Esophagus muscularis mucosa (tissue), 4 donors: ENCODE data around the gene ABCC1. TPM values are rescaled to one million over a fixed set of nuclear protein-coding genes. Genes with fewer than 3 reads are reported as not detected.
A peak's percentile ranks its signal among the peaks of the same experiment; 100 is the strongest.

ENCODE experiments used
- DNase-seq: peaks from one replicate; pipeline ENCODE4 v3.0.0-alpha.2; 2017; ENCODE audit errors: extremely low spot score
- H3K27ac ChIP-seq, 4 donors: fragments of 200-600 bp; sonication (generic); replicated peaks in 1 of 4; 1 replicate in 3 of 4; 2 replicates in 1 of 4; pipeline ENCODE4 v1.5.1; 2016 to 2019; ENCODE audit warnings: mild to moderate bottlenecking in 1 of 4
- H3K27me3 ChIP-seq, 4 donors: fragments of 200-600 bp; sonication (generic); one replicate each; pipeline versions ENCODE4 v1.5.1 to v1.6.0; 2016 to 2019
- H3K36me3 ChIP-seq, 4 donors: fragments of 200-600 bp; sonication (generic); one replicate each; pipeline ENCODE4 v1.5.1; 2016 to 2019
- H3K4me1 ChIP-seq, 4 donors: fragments of 200-600 bp; sonication (generic); one replicate each; pipeline ENCODE4 v1.5.1; 2016 to 2019
- H3K4me3 ChIP-seq, 4 donors: fragments of 200-600 bp; sonication (generic); 1 replicate in 2 of 4; 2 replicates in 2 of 4; pipeline ENCODE4 v1.5.1; 2016 to 2019; ENCODE audit warnings: mild to moderate bottlenecking in 4 of 4, moderate library complexity in 1 of 4
- H3K9me3 ChIP-seq, 4 donors: fragments of 200-600 bp; sonication (generic); 1 replicate in 3 of 4; 2 replicates in 1 of 4; pipeline ENCODE4 v1.5.1; 2016 to 2019
- EP300 ChIP-seq: sonication (generic); formaldehyde crosslinking; IDR thresholded peaks from one replicate; pipeline ENCODE4 v1.6.1; 2017; ENCODE audit warnings: antibody characterized with exemption
- POLR2A ChIP-seq: fragments of 450-650 bp; IDR thresholded peaks from one replicate; pipeline ENCODE4 v1.6.1; 2017; ENCODE audit warnings: antibody characterized with exemption, moderate library complexity, mild to moderate bottlenecking, low read depth
- POLR2AphosphoS5 ChIP-seq, 2 donors: sonication (generic); formaldehyde crosslinking; IDR thresholded peaks; one replicate each; pipeline ENCODE4 v1.6.1; 2017; ENCODE audit warnings: antibody characterized with exemption in 2 of 2
- WGBS: methylation state at CpG from one replicate; pipeline ENCODE4 v1.1.5; 2018; 5-methylcytosine and 5-hydroxymethylcytosine counted together
- intact Hi-C: fragments of 100-400 bp; cut with DNase I; formaldehyde crosslinking; loops from one replicate; pipeline ENCODE4 v1.15.1; 2023
- total RNA-seq, 4 donors: library from RNA; depleted of rRNA; stranded (reverse); fragments of >200 nt; gene quantifications; one replicate each; pipeline versions ENCODE4 v1.1.0 to v1.2.1, GENCODE V29; 2016
- TF ChIP-seq, protein P1 (sequence below), 3 experiments: fragments of 200-600 bp in 2 of 3; fragments of 450-650 bp in 1 of 3; sonication (generic) in 2 of 3; IDR thresholded peaks; one replicate each; pipeline ENCODE4 v1.5.1; 2017 to 2019; ENCODE audit warnings: antibody characterized with exemption in 3 of 3, mild to moderate bottlenecking in 2 of 3, moderate library complexity in 1 of 3

Gene ABCC1
- 100 to 1,000 TPM in 2 of 4 donors, 10 to 100 TPM in 2; 61.8 to 141 (median 103) TPM for total RNA-seq

DNA sequence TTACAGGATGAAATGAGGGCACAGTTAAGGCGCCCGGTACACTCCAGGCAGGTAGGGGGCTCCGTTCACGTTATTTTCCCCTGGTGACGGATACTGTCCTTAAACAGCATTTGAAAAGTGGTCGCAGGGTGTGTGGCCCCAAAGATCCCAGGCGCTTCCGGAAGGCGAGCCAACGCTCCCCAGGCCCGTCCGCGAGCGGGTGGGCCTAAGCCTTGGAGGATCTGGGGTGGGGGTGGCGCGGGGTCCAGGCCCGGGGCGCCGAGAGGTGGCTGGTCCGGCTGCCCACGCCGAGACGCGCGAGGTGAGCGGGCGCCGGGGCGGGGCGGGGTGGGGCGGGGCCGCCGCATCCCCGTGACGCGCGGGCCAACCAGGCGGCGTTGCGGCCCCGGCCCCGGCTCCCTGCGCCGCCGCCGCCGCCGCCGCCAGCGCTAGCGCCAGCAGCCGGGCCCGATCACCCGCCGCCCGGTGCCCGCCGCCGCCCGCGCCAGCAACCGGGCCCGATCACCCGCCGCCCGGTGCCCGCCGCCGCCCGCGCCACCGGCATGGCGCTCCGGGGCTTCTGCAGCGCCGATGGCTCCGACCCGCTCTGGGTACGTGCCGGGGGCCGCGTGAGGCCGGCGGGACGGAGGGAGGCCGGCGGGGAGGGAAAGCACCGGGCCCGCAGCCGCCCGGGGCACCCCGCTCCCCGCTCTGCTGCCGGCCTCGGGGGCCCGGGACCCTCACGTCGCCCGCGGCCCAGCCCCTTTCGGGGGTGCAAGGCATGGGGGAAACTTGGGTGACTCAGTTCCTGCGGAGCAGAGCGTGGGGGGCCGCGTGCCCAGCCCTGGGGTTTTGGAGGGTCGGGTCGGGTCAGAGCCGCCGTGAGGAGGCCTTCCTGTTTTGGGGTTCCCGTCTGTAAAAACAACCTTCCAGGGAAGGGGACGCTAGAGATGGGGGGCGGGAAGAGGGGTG lies at the start of gene ABCC1:
ABCC1 (plus strand) TSS at position 407 of the 951 bp plus-strand sequence; CDS start at position 543, 136 bp downstream.
- no peaks in the 10 kb centered on the region for H3K36me3 ChIP-seq
- H3K4me3 ChIP-seq: peak within 1 kb of the TSS; percentile 93 to 99 (median 94)
- H3K27me3 ChIP-seq: no peaks in the 10 kb centered on the region
- WGBS: 0% methylated on average over 10 of the region's 112 CpGs
- no peaks in the 10 kb centered on the region for H3K9me3 ChIP-seq
- TF ChIP-seq, protein P1, sequence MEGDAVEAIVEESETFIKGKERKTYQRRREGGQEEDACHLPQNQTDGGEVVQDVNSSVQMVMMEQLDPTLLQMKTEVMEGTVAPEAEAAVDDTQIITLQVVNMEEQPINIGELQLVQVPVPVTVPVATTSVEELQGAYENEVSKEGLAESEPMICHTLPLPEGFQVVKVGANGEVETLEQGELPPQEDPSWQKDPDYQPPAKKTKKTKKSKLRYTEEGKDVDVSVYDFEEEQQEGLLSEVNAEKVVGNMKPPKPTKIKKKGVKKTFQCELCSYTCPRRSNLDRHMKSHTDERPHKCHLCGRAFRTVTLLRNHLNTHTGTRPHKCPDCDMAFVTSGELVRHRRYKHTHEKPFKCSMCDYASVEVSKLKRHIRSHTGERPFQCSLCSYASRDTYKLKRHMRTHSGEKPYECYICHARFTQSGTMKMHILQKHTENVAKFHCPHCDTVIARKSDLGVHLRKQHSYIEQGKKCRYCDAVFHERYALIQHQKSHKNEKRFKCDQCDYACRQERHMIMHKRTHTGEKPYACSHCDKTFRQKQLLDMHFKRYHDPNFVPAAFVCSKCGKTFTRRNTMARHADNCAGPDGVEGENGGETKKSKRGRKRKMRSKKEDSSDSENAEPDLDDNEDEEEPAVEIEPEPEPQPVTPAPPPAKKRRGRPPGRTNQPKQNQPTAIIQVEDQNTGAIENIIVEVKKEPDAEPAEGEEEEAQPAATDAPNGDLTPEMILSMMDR (IDR thresholded peaks at IDR 0.05): peak in 1 of 3 experiments; percentile 26
- TF ChIP-seq POLR2AphosphoS5 (IDR thresholded peaks at IDR 0.05) (peak in 1 of 2 donors; percentile 36), EP300 (no peak)
- peaks cover 24 to 60% (median 50%) of the 10 kb centered on the region in 4 donors for H3K4me1 ChIP-seq
- peak within 1 kb of the TSS; percentile 93 to 98 (median 95) for H3K27ac ChIP-seq
- intact Hi-C loops: loop anchor here (5.0 kb wide), 3 partner anchors 62 to 178 kb away; partner anchors contain the start of gene CEP20
- DNase-seq: no peak

DNA sequence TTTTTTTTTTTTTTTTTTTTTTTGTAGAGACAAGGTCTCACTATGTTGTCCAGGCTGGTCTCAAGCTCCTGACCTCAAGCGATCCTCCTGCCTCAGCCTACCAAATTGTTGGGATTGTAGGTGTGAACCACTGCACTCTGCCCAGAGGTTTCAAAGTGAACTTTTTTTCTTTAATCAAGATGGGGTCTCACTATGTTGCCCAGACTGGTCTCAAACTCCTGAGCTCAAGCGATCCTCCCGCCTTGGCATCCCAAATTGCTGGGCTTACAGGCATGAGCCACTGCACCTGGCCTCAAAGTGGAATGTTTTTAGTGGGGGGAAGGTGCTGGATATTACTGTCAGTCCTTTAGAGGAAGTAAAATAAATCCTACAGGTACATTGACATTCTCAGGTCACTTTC lies 49.1 kb upstream of the ABCC1 start:
- Histone ChIP-seq H3K27me3 (no peaks in the 10 kb centered on the region), H3K4me1 (peaks cover 0 to 5% (median 0%) of the 10 kb centered on the region in 4 donors), H3K36me3 (no peaks in the 10 kb centered on the region), H3K4me3 (no peak overlapping the region), H3K27ac (no peak overlapping the region), H3K9me3 (no peaks in the 10 kb centered on the region)
- DNase-seq: no peak
- WGBS: 94% methylated on average over 3 of the region's 3 CpGs
- TF ChIP-seq POLR2A: no peak
- no peak for TF ChIP-seq EP300
- no peak for TF ChIP-seq POLR2AphosphoS5 (IDR thresholded peaks at IDR 0.05)
- TF ChIP-seq, protein P1 (IDR thresholded peaks at IDR 0.05): no peak
- intact Hi-C loops: no loop called here

DNA sequence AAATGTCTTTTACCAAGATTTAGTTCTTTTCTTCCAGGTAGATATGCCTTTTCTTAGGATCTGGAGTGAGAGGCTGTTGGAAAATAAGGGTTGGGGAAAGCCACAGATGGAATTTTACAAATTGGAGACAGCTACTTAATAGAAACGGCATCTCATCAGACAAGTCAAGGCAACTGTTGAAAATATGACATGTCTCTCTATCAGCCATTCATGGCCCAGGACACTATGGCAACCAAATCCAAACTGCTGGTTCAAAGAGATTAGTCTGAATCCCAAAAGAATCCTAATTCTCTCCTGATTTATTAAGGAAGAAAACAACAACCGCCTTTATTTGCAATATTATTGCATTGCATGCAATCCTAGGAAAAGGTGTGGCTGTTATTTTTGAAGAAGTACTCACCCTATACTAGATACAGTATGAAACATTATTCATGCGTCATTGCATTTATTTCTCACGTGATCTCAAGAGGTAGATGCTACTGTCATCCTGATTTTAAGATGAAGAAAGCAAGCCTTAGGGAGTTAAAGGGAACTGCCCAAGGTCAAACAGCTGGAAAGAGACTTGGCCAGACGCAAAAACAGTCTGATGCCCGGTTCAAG lies 48.4 kb upstream of the ABCC1 start:
- 74% methylated on average over 6 of the region's 6 CpGs for WGBS
- no peak for DNase-seq
- TF ChIP-seq POLR2AphosphoS5 (IDR thresholded peaks at IDR 0.05) (no peak), POLR2A (no peak), EP300 (no peak)
- TF ChIP-seq, protein P1 (IDR thresholded peaks at IDR 0.05): no peak
- Histone ChIP-seq H3K27me3 (no peaks in the 10 kb centered on the region), H3K4me1 (peaks cover 0 to 5% (median 0%) of the 10 kb centered on the region in 4 donors), H3K36me3 (no peaks in the 10 kb centered on the region), H3K27ac (no peak overlapping the region), H3K9me3 (no peaks in the 10 kb centered on the region), H3K4me3 (no peak overlapping the region)
- intact Hi-C loops: no loop called here

DNA sequence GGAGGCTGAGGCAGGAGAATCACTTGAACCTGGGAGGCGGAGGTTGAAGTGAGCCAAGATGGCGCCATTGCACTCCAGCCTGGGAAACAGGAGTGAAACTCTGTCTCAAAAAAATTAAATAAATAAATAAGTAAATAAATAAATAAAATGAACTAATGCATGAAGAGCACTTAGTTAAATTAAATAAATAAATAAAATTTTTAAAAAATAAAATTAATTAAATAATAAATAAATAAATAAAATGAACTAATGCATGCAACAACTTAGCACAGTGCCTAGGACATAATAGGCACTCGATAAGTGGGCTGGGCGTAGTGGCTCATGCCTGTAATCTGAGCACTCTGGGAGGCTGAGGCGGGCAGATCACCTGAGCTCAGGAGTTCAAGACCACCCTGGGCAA lies 45.5 kb upstream of the ABCC1 start:
- no peaks in the 10 kb centered on the region for H3K27me3 ChIP-seq
- H3K4me1 ChIP-seq: peaks cover 0 to 5% (median 0%) of the 10 kb centered on the region in 4 donors
- H3K9me3 ChIP-seq: no peaks in the 10 kb centered on the region
- TF ChIP-seq, protein P1 (IDR thresholded peaks at IDR 0.05): no peak
- TF ChIP-seq EP300: no peak
- TF ChIP-seq POLR2AphosphoS5 (IDR thresholded peaks at IDR 0.05): no peak
- no peak for TF ChIP-seq POLR2A
- no peak for DNase-seq
- H3K4me3 ChIP-seq: no peak overlapping the region
- intact Hi-C loops: no loop called here
- no peak overlapping the region for H3K27ac ChIP-seq
- no peaks in the 10 kb centered on the region for H3K36me3 ChIP-seq
- 90% methylated on average over 5 of the region's 5 CpGs for WGBS
